ENCODE measurements around the gene DNASE1L3. TPM values are rescaled to one million over a fixed set of nuclear protein-coding genes. Genes with fewer than 3 reads are reported as not detected.

Gene DNASE1L3
- total and polyA plus RNA-seq, 2 experiments from 2014 or later = not detected

- Histone ChIP-seq H3K4me2 (ENCODE audit: unreplicated experiment) (no peak overlapping the region), H3K79me2 (ENCODE audit: insufficient read depth) (no peaks in the 10 kb centered on the region), H3K4me3 (no peak overlapping the region), H3K27ac (no peak overlapping the region), H3K9me2 (ENCODE audit: insufficient read depth) (no peaks in the 10 kb centered on the region), H3K4me1 (ENCODE audit: insufficient read depth) (no peaks in the 10 kb centered on the region), H3K36me3 (ENCODE audit: low read depth) (no peaks in the 10 kb centered on the region), H3F3A (ENCODE audit: insufficient read depth) (no peaks in the 10 kb centered on the region), H4K20me1 (ENCODE audit: insufficient read depth) (no peaks in the 10 kb centered on the region), H2AFZ (no peak overlapping the region), H3K9me3 (ENCODE audit: low read depth) (no peaks in the 10 kb centered on the region), H3K27me3 (replicated peaks; ENCODE audit: insufficient read depth) (peaks cover 4% of the 10 kb centered on the region; the same call in 1 of the 2 replicates), H3K9ac (no peak overlapping the region)
- WGBS, 2 experiments (ENCODE audit: low coverage in 1 of 2, low lambda C conversion rate in 2 of 2, missing lambda C conversion rate in 2 of 2) = 46 to 50% methylated on average over 9 to 10 of the region's 10 CpGs
- in situ Hi-C loops (cut with MboI) = no loop called here
- TF ChIP-seq EZH2 (IDR thresholded peaks at IDR 0.05; ENCODE audit: insufficient read depth, poor library complexity, severe bottlenecking) = no peak
- TF ChIP-seq EZH2phosphoT487 (IDR thresholded peaks at IDR 0.05; ENCODE audit: insufficient read depth, low read depth) = no peak
- no peak for DNase-seq
Observed at GRCh38 chr3:58215317-58216025, 4.7 kb upstream of the DNASE1L3 start.

- DNase-seq = peak; percentile 63
- H3K36me3 ChIP-seq (ENCODE audit: low read depth) = no peaks in the 10 kb centered on the region
- WGBS, 2 experiments (ENCODE audit: low coverage in 1 of 2, low lambda C conversion rate in 2 of 2, missing lambda C conversion rate in 2 of 2) = 74 to 78% methylated on average over 7 of the region's 7 CpGs
- no peaks in the 10 kb centered on the region for H4K20me1 ChIP-seq (ENCODE audit: insufficient read depth)
- in situ Hi-C loops (cut with MboI) = no loop called here
- H3F3A ChIP-seq (ENCODE audit: insufficient read depth) = no peaks in the 10 kb centered on the region
- no peak overlapping the region for H3K9ac ChIP-seq
- H2AFZ ChIP-seq = no peak overlapping the region
- H3K27ac ChIP-seq = no peak overlapping the region
- H3K9me3 ChIP-seq (ENCODE audit: low read depth) = no peaks in the 10 kb centered on the region
- H3K4me1 ChIP-seq (ENCODE audit: insufficient read depth) = no peaks in the 10 kb centered on the region
- H3K4me3 ChIP-seq = no peak overlapping the region
- H3K9me2 ChIP-seq (ENCODE audit: insufficient read depth) = no peaks in the 10 kb centered on the region
- H3K27me3 ChIP-seq (replicated peaks; ENCODE audit: insufficient read depth) = no peaks in the 10 kb centered on the region; the same call in 1 of the 2 replicates
- no peak for TF ChIP-seq EZH2 (IDR thresholded peaks at IDR 0.05; ENCODE audit: insufficient read depth, poor library complexity, severe bottlenecking)
- no peak for TF ChIP-seq EZH2phosphoT487 (IDR thresholded peaks at IDR 0.05; ENCODE audit: insufficient read depth, low read depth)
- H3K79me2 ChIP-seq (ENCODE audit: insufficient read depth) = no peaks in the 10 kb centered on the region
- no peak overlapping the region for H3K4me2 ChIP-seq (ENCODE audit: unreplicated experiment)
Observed at GRCh38 chr3:58214484-58215316, 3.9 kb upstream of the DNASE1L3 start.

GRCh38 chr3:58209933-58210332 is 839 bp downstream of the DNASE1L3 start:
- H2AFZ ChIP-seq = no peak overlapping the region
- H3K9ac ChIP-seq = no peak overlapping the region
- H3K4me3 ChIP-seq = no peak overlapping the region
- no peaks in the 10 kb centered on the region for H3F3A ChIP-seq (ENCODE audit: insufficient read depth)
- no peak overlapping the region for H3K4me2 ChIP-seq (ENCODE audit: unreplicated experiment)
- DNase-seq = no peak
- no peaks in the 10 kb centered on the region for H3K9me3 ChIP-seq (ENCODE audit: low read depth)
- in situ Hi-C loops (cut with MboI) = no loop called here
- H3K9me2 ChIP-seq (ENCODE audit: insufficient read depth) = no peaks in the 10 kb centered on the region
- 83 to 84% methylated on average over 3 of the region's 3 CpGs for WGBS, 2 experiments (ENCODE audit: low coverage in 1 of 2, low lambda C conversion rate in 2 of 2, missing lambda C conversion rate in 2 of 2)
- H3K27ac ChIP-seq = no peak overlapping the region
- no peaks in the 10 kb centered on the region for H4K20me1 ChIP-seq (ENCODE audit: insufficient read depth)
- peaks cover 6% of the 10 kb centered on the region for H3K4me1 ChIP-seq (ENCODE audit: insufficient read depth)
- H3K36me3 ChIP-seq (ENCODE audit: low read depth) = no peaks in the 10 kb centered on the region
- no peaks in the 10 kb centered on the region; the same call in 1 of the 2 replicates for H3K27me3 ChIP-seq (replicated peaks; ENCODE audit: insufficient read depth)
- TF ChIP-seq EZH2 (IDR thresholded peaks at IDR 0.05; ENCODE audit: insufficient read depth, poor library complexity, severe bottlenecking) = no peak
- TF ChIP-seq EZH2phosphoT487 (IDR thresholded peaks at IDR 0.05; ENCODE audit: insufficient read depth, low read depth) = no peak
- H3K79me2 ChIP-seq (ENCODE audit: insufficient read depth) = no peaks in the 10 kb centered on the region

- WGBS, 2 experiments (ENCODE audit: low coverage in 1 of 2, low lambda C conversion rate in 2 of 2, missing lambda C conversion rate in 2 of 2) = 72 to 76% methylated on average over 4 of the region's 4 CpGs
- H3K9me2 ChIP-seq (ENCODE audit: insufficient read depth) = no peaks in the 10 kb centered on the region
- in situ Hi-C loops (cut with MboI) = no loop called here
- H3K4me1 ChIP-seq (ENCODE audit: insufficient read depth) = peaks cover 6% of the 10 kb centered on the region
- no peaks in the 10 kb centered on the region for H3K9me3 ChIP-seq (ENCODE audit: low read depth)
- no peaks in the 10 kb centered on the region for H3K79me2 ChIP-seq (ENCODE audit: insufficient read depth)
- no peak overlapping the region for H3K4me2 ChIP-seq (ENCODE audit: unreplicated experiment)
- H2AFZ ChIP-seq = no peak overlapping the region
- H3K36me3 ChIP-seq (ENCODE audit: low read depth) = no peaks in the 10 kb centered on the region
- TF ChIP-seq EZH2phosphoT487 (IDR thresholded peaks at IDR 0.05; ENCODE audit: insufficient read depth, low read depth) = no peak
- TF ChIP-seq EZH2 (IDR thresholded peaks at IDR 0.05; ENCODE audit: insufficient read depth, poor library complexity, severe bottlenecking) = no peak
- H4K20me1 ChIP-seq (ENCODE audit: insufficient read depth) = no peaks in the 10 kb centered on the region
- no peaks in the 10 kb centered on the region; the same call in 1 of the 2 replicates for H3K27me3 ChIP-seq (replicated peaks; ENCODE audit: insufficient read depth)
- no peak overlapping the region for H3K27ac ChIP-seq
- H3F3A ChIP-seq (ENCODE audit: insufficient read depth) = no peaks in the 10 kb centered on the region
- no peak for DNase-seq
- no peak overlapping the region for H3K4me3 ChIP-seq
- H3K9ac ChIP-seq = no peak overlapping the region
Observed at GRCh38 chr3:58207954-58208353, 2.8 kb downstream of the DNASE1L3 start.
